Cardiac ventricle fibroblast (primary cell): Measurements from ENCODE around the gene IRGC. TPM values are rescaled to one million over a fixed set of nuclear protein-coding genes. Genes with fewer than 3 reads are reported as not detected.

Source experiments
- total RNA-seq: library from RNA; depleted of rRNA; stranded (reverse); fragments of >200 nt; gene quantifications from 2 replicates; pipeline ENCODE4 v1.2.3, GENCODE V29; 2015

Gene IRGC, protein sequence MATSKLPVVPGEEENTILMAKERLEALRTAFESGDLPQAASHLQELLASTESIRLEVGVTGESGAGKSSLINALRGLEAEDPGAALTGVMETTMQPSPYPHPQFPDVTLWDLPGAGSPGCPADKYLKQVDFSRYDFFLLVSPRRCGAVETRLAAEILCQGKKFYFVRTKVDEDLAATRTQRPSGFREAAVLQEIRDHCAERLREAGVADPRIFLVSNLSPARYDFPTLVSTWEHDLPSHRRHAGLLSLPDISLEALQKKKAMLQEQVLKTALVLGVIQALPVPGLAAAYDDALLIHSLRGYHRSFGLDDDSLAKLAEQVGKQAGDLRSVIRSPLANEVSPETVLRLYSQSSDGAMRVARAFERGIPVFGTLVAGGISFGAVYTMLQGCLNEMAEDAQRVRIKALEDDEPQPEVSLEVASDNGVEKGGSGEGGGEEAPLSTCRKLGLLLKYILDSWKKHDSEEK
- total RNA-seq, result not detected in 2 replicates

DNA sequence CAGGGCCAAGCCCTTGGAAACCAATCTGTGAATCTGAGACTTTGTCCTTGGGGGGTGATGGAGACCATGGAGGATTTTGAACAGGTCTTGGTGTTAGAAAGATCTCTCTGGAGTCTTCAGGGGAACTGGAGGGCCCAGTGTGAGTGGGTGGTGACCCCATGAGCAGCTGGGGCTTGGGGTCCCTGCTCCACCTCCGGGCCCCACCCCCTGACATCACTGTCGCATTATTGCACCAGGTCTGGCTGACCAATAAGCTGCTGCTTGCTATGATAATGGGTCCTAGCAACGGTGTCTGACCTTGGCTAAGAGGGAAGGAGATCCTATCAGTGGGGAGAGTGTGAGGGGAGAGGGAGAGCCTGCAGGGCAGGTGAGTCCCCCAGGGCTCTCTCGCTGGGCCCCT lies at the start of gene IRGC:
Gene IRGC (plus strand): TSS at position 301 of the 400 bp plus-strand sequence. CDS start 2,483 bp downstream, outside the sequence.

DNA sequence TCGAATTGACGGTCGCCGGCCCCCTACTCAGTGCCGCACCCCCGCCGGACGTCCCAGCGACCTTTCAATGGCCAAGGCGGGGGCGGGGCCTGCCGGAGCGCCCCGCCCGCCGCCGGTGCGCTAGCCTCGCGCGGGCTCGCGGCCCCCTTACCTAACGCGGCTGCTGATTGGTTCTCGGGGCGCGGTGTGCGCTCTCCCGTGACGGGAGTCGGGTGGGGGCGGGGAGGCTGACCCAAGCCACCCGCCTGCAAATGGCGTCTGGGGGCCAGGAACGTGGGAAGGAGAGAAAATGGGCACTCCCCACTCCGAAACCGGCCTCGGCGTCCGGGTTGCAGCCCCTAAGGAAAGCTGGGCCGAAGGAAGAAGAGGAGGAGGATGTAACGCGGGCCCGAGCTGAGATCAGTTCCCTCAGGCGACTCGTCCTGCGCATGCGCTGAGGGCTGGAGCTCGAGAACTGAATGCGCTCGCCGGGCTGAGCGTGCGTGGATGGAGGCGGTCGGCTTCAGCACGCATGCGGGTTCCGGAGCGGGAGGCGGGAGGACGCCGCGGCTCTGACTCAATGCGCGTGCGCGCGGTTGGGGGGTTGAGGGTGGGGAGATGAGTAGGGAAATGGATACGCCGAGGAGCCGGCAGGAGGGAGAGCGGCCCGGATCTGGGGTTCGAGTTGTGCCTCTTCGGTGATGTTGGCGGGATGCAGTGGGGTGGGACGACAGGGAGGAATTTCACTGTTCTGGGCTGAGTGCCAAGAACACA lies 38.8 kb downstream of the IRGC start, which contains the start of gene SMG9:
Gene SMG9 (minus strand): TSS at position 460 of the 753 bp plus-strand sequence. CDS start 4,221 bp downstream, outside the sequence.

Other genes starting within 250 kb of the IRGC start
- gene PHLDB3, start 211.3 kb upstream of the IRGC start, total RNA-seq, result 5.9 and 14.7 TPM in 2 replicates
- 30.5 and 39.4 TPM in 2 replicates for gene ETHE1, start 188.9 kb upstream of the IRGC start, total RNA-seq
- gene ZNF575, start 182.9 kb upstream of the IRGC start, total RNA-seq, result 0.15 and 0.25 TPM in 2 replicates
- gene XRCC1, start 140.5 kb upstream of the IRGC start, total RNA-seq, result 17.7 and 23.3 TPM in 2 replicates
- gene PINLYP, start 140.3 kb upstream of the IRGC start, total RNA-seq, result 1.4 and 1.9 TPM in 2 replicates
- 10.7 and 36.8 TPM in 2 replicates for gene IRGQ, start 119.9 kb upstream of the IRGC start, total RNA-seq
- gene ZNF576, start 119.5 kb upstream of the IRGC start, total RNA-seq, result 7.0 and 12.8 TPM in 2 replicates
- gene SRRM5, start 104.0 kb upstream of the IRGC start, total RNA-seq, result 0.06 TPM in 1 of 2 replicates, not detected in the other
- 38.2 and 38.6 TPM in 2 replicates for gene ZNF428, start 96.4 kb upstream of the IRGC start, total RNA-seq
- 0.81 and 1.2 TPM in 2 replicates for gene CADM4, start 76.2 kb upstream of the IRGC start, total RNA-seq
- 36.4 and 50.4 TPM in 2 replicates for gene PLAUR, start 45.9 kb upstream of the IRGC start, total RNA-seq
- 12.7 and 15.5 TPM in 2 replicates for gene SMG9, start 38.9 kb downstream of the IRGC start, total RNA-seq
- not detected in 2 replicates for gene KCNN4, start 64.9 kb downstream of the IRGC start, total RNA-seq
- gene LYPD5, start 86.4 kb downstream of the IRGC start, total RNA-seq, result 1.00 and 1.5 TPM in 2 replicates
- gene ZNF283, start 111.2 kb downstream of the IRGC start, total RNA-seq, result 3.2 and 5.5 TPM in 2 replicates
- 1.7 and 2.4 TPM in 2 replicates for gene ZNF404, start 167.9 kb downstream of the IRGC start, total RNA-seq
- gene ZNF45, start 219.2 kb downstream of the IRGC start, total RNA-seq, result 4.8 and 11.5 TPM in 2 replicates
- gene ZNF221, start 235.2 kb downstream of the IRGC start, total RNA-seq, result 7.6 and 10.6 TPM in 2 replicates